Measurements from ENCODE around the gene NFE2.

NFE2 gene

DNA sequence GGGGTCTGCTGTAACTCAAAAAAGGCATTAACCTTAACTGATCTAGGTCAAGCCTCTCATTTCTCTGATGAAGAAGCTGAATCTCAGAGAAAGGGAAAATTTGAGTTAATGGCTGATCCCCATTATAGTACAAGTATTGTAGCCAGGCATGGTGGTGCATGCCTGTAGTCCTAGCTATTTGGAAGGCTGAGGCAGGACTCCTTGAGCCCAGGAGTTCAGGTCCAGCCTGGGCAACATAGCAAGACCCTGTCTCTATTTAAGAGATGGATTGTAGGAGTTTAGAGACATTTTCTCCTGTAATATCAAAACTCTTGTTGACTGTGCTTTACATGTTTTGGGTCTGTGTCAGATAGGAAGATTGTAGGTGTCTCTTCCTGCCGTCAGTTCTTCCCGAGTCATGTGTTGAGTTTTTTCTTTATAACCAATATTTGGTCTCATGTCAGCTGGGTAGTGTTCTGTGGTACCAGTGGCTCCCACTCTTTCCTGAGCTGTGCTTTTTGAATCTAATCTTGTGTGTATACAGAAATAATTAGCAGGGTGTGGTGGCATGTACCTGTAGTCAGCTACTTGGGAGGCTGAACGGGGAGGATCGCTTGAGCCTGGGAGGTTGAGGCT, 32.7 kb upstream of the NFE2 start:
- TF ChIP-seq ZNF8 (CRISPR knock-in tag; IDR thresholded peaks at IDR 0.05) (no peak), ZFP3 (CRISPR knock-in tag; IDR thresholded peaks at IDR 0.05) (no peak), ISL1 (CRISPR knock-in tag; IDR thresholded peaks at IDR 0.05) (no peak), ZFP30 (CRISPR knock-in tag; IDR thresholded peaks at IDR 0.05) (no peak), BACH2 (CRISPR knock-in tag; IDR thresholded peaks at IDR 0.05; ENCODE audit: borderline replicate concordance) (no peak), ESRRG (CRISPR knock-in tag; IDR thresholded peaks at IDR 0.05) (no peak), OSR1 (CRISPR knock-in tag; IDR thresholded peaks at IDR 0.05) (no peak)
- TF ChIP-seq, protein P1, sequence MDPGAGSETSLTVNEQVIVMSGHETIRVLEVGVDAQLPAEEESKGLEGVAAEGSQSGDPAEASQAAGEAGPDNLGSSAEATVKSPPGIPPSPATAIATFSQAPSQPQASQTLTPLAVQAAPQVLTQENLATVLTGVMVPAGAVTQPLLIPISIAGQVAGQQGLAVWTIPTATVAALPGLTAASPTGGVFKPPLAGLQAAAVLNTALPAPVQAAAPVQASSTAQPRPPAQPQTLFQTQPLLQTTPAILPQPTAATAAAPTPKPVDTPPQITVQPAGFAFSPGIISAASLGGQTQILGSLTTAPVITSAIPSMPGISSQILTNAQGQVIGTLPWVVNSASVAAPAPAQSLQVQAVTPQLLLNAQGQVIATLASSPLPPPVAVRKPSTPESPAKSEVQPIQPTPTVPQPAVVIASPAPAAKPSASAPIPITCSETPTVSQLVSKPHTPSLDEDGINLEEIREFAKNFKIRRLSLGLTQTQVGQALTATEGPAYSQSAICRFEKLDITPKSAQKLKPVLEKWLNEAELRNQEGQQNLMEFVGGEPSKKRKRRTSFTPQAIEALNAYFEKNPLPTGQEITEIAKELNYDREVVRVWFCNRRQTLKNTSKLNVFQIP (CRISPR knock-in tag; IDR thresholded peaks at IDR 0.05; ENCODE audit: borderline replicate concordance, low read depth): no peak
- TF ChIP-seq, protein P2, sequence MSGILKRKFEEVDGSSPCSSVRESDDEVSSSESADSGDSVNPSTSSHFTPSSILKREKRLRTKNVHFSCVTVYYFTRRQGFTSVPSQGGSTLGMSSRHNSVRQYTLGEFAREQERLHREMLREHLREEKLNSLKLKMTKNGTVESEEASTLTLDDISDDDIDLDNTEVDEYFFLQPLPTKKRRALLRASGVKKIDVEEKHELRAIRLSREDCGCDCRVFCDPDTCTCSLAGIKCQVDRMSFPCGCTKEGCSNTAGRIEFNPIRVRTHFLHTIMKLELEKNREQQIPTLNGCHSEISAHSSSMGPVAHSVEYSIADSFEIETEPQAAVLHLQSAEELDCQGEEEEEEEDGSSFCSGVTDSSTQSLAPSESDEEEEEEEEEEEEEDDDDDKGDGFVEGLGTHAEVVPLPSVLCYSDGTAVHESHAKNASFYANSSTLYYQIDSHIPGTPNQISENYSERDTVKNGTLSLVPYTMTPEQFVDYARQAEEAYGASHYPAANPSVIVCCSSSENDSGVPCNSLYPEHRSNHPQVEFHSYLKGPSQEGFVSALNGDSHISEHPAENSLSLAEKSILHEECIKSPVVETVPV (CRISPR knock-in tag; IDR thresholded peaks at IDR 0.05): no peak

DNA sequence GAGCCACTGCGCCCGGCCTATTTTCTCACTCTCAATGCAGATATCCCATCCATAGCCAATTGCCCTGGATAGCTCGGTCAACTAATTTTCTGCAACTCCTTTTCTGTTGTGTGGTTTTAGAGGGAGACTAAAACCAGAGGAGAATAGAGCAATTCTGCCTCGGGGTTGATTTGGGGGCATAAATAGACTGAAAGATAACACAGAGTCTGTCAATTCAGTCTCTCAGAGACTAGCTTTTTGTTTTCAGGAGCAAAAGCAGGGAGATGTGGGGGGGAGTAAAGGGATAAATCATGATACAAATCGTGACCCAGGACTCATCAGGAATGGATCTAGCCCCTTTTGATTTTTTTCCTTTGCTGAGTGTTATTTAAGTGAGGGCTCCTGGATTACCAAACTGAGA, 30.6 kb upstream of the NFE2 start:
- no peak for ATAC-seq
- no peak for TF ChIP-seq ZNF565 (CRISPR knock-in tag; conservative IDR thresholded peaks at IDR 0.05; ENCODE audit: low read depth)
- no peak for TF ChIP-seq PPARA (CRISPR knock-in tag; IDR thresholded peaks at IDR 0.05; ENCODE audit: borderline replicate concordance)
- TF ChIP-seq SNAI2 (CRISPR knock-in tag; IDR thresholded peaks at IDR 0.05): no peak
- TF ChIP-seq ZNF8 (CRISPR knock-in tag; IDR thresholded peaks at IDR 0.05): no peak
- TF ChIP-seq ZFP30 (CRISPR knock-in tag; IDR thresholded peaks at IDR 0.05): no peak
- TF ChIP-seq CSDC2 (CRISPR knock-in tag; IDR thresholded peaks at IDR 0.05): no peak
- no peak for TF ChIP-seq ARNTL (CRISPR knock-in tag; IDR thresholded peaks at IDR 0.05; ENCODE audit: borderline replicate concordance, low read depth)
- no peak for TF ChIP-seq ZNF70 (CRISPR knock-in tag; IDR thresholded peaks at IDR 0.05)
- TF ChIP-seq ZFP3 (CRISPR knock-in tag; IDR thresholded peaks at IDR 0.05): no peak
- no peak for TF ChIP-seq RARB (CRISPR knock-in tag; IDR thresholded peaks at IDR 0.05)
- no peak for TF ChIP-seq ESRRG (CRISPR knock-in tag; IDR thresholded peaks at IDR 0.05)
- TF ChIP-seq, protein P1 (CRISPR knock-in tag; IDR thresholded peaks at IDR 0.05; ENCODE audit: borderline replicate concordance, low read depth): no peak

More for the DNA sequence above, 32.7 kb upstream of the NFE2 start:
- ATAC-seq: no peak

DNA sequence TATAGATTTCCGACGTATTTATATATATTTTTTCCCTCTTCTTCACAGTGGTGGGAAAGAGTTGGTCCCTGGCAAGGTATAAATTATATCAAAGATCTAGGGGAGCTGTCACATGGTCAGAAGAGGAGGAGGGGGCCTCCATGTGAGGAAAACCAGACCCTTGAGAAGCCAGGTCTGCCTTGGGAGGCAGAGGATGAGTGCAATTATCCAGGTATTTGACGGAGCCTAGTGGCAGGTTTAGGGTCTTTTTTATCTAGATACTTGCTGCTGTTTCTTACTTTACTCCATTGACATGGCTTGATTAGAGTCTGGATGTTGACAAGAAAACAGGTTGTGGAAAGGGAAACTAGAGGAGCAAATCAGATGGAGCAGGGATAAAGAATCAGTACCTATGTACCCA, 29.6 kb upstream of the NFE2 start:
- ATAC-seq: no peak
- TF ChIP-seq OSR1 (CRISPR knock-in tag; IDR thresholded peaks at IDR 0.05): no peak
- no peak for TF ChIP-seq ZNF70 (CRISPR knock-in tag; IDR thresholded peaks at IDR 0.05)
- no peak for TF ChIP-seq PPARA (CRISPR knock-in tag; IDR thresholded peaks at IDR 0.05; ENCODE audit: borderline replicate concordance)
- TF ChIP-seq, protein P3, sequence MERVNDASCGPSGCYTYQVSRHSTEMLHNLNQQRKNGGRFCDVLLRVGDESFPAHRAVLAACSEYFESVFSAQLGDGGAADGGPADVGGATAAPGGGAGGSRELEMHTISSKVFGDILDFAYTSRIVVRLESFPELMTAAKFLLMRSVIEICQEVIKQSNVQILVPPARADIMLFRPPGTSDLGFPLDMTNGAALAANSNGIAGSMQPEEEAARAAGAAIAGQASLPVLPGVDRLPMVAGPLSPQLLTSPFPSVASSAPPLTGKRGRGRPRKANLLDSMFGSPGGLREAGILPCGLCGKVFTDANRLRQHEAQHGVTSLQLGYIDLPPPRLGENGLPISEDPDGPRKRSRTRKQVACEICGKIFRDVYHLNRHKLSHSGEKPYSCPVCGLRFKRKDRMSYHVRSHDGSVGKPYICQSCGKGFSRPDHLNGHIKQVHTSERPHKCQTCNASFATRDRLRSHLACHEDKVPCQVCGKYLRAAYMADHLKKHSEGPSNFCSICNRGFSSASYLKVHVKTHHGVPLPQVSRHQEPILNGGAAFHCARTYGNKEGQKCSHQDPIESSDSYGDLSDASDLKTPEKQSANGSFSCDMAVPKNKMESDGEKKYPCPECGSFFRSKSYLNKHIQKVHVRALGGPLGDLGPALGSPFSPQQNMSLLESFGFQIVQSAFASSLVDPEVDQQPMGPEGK (CRISPR knock-in tag; IDR thresholded peaks at IDR 0.05; ENCODE audit: borderline replicate concordance): no peak

DNA sequence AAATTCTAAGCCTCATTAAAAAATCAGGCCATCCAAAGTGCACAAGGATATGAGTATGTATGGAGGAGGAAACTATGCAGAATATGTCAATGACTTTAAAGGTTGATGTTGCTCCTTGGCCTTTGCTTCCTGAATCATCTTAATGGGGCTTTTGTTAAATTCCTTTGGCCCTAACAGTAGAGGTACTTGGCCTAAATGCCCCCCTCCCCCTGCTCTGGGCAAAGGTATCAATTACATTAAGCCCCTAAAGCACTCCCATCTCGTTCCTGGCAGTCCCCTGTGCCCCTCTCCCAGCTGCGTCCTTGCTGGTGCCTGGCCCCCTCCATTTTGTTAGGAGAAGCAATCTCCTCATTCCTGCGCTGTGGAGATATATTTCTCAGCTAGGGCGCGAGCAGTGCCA, 28.9 kb upstream of the NFE2 start:
- ATAC-seq: no peak
- no peak for TF ChIP-seq ZFP30 (CRISPR knock-in tag; IDR thresholded peaks at IDR 0.05)
- no peak for TF ChIP-seq TOX (CRISPR knock-in tag; IDR thresholded peaks at IDR 0.05; ENCODE audit: borderline replicate concordance)
- TF ChIP-seq, protein P1 (CRISPR knock-in tag; IDR thresholded peaks at IDR 0.05; ENCODE audit: borderline replicate concordance, low read depth): no peak
- TF ChIP-seq, protein P4, sequence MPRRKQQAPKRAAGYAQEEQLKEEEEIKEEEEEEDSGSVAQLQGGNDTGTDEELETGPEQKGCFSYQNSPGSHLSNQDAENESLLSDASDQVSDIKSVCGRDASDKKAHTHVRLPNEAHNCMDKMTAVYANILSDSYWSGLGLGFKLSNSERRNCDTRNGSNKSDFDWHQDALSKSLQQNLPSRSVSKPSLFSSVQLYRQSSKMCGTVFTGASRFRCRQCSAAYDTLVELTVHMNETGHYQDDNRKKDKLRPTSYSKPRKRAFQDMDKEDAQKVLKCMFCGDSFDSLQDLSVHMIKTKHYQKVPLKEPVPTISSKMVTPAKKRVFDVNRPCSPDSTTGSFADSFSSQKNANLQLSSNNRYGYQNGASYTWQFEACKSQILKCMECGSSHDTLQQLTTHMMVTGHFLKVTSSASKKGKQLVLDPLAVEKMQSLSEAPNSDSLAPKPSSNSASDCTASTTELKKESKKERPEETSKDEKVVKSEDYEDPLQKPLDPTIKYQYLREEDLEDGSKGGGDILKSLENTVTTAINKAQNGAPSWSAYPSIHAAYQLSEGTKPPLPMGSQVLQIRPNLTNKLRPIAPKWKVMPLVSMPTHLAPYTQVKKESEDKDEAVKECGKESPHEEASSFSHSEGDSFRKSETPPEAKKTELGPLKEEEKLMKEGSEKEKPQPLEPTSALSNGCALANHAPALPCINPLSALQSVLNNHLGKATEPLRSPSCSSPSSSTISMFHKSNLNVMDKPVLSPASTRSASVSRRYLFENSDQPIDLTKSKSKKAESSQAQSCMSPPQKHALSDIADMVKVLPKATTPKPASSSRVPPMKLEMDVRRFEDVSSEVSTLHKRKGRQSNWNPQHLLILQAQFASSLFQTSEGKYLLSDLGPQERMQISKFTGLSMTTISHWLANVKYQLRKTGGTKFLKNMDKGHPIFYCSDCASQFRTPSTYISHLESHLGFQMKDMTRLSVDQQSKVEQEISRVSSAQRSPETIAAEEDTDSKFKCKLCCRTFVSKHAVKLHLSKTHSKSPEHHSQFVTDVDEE (CRISPR knock-in tag; IDR thresholded peaks at IDR 0.05): no peak
- TF ChIP-seq GLIS3 (CRISPR knock-in tag; IDR thresholded peaks at IDR 0.05): no peak
- TF ChIP-seq PPARA (CRISPR knock-in tag; IDR thresholded peaks at IDR 0.05; ENCODE audit: borderline replicate concordance): no peak
- TF ChIP-seq, protein P5, sequence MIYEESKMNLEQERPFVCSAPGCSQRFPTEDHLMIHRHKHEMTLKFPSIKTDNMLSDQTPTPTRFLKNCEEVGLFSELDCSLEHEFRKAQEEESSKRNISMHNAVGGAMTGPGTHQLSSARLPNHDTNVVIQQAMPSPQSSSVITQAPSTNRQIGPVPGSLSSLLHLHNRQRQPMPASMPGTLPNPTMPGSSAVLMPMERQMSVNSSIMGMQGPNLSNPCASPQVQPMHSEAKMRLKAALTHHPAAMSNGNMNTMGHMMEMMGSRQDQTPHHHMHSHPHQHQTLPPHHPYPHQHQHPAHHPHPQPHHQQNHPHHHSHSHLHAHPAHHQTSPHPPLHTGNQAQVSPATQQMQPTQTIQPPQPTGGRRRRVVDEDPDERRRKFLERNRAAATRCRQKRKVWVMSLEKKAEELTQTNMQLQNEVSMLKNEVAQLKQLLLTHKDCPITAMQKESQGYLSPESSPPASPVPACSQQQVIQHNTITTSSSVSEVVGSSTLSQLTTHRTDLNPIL (CRISPR knock-in tag; IDR thresholded peaks at IDR 0.05; ENCODE audit: low read depth): no peak
- TF ChIP-seq BACH2 (CRISPR knock-in tag; IDR thresholded peaks at IDR 0.05; ENCODE audit: borderline replicate concordance): no peak
- TF ChIP-seq CSDC2 (CRISPR knock-in tag; IDR thresholded peaks at IDR 0.05): no peak
- TF ChIP-seq ESRRG (CRISPR knock-in tag; IDR thresholded peaks at IDR 0.05): no peak
- no peak for TF ChIP-seq ZFP3 (CRISPR knock-in tag; IDR thresholded peaks at IDR 0.05)
